ENCODE data around the gene IGSF21.

The IGSF21 gene

GRCh38 chr1:18384471-18384870 is 276.9 kb downstream of the IGSF21 start:
- no peak overlapping the region for H3K27ac ChIP-seq
- TF ChIP-seq ZFX (IDR thresholded peaks at IDR 0.05) (no peak), CTCF (conservative IDR thresholded peaks at IDR 0.05) (no peak)

- no peak overlapping the region for H3K27ac ChIP-seq
- TF ChIP-seq ZFX (IDR thresholded peaks at IDR 0.05) = no peak
- TF ChIP-seq CTCF (conservative IDR thresholded peaks at IDR 0.05) = no peak
Measured at GRCh38 chr1:18385239-18385790, 277.7 kb downstream of the IGSF21 start.

GRCh38 chr1:18386591-18386990 is 279.0 kb downstream of the IGSF21 start:
- TF ChIP-seq ZFX (IDR thresholded peaks at IDR 0.05) = no peak
- no peak for TF ChIP-seq CTCF (conservative IDR thresholded peaks at IDR 0.05)
- H3K27ac ChIP-seq = no peak overlapping the region

- no peak overlapping the region for H3K27ac ChIP-seq
- TF ChIP-seq CTCF (conservative IDR thresholded peaks at IDR 0.05) (no peak), ZFX (IDR thresholded peaks at IDR 0.05) (no peak)
Measured at GRCh38 chr1:18387307-18387706, 279.7 kb downstream of the IGSF21 start.

GRCh38 chr1:18390953-18391352 is 283.4 kb downstream of the IGSF21 start:
- no peak for TF ChIP-seq ZFX (IDR thresholded peaks at IDR 0.05)
- no peak for TF ChIP-seq CTCF (conservative IDR thresholded peaks at IDR 0.05)

GRCh38 chr1:18394563-18395156 is 287.1 kb downstream of the IGSF21 start:
- no peak overlapping the region for H3K27ac ChIP-seq
- TF ChIP-seq CTCF (conservative IDR thresholded peaks at IDR 0.05) (no peak), ZFX (IDR thresholded peaks at IDR 0.05) (no peak)

More at GRCh38 chr1:18390953-18391352, 283.4 kb downstream of the IGSF21 start:
- H3K27ac ChIP-seq = no peak overlapping the region

GRCh38 chr1:18396247-18396980 is 288.8 kb downstream of the IGSF21 start:
- no peak overlapping the region for H3K27ac ChIP-seq

More at GRCh38 chr1:18396247-18396980, 288.8 kb downstream of the IGSF21 start:
- TF ChIP-seq CTCF (conservative IDR thresholded peaks at IDR 0.05) = no peak
- no peak for TF ChIP-seq ZFX (IDR thresholded peaks at IDR 0.05)
